ENCODE data around the gene ARHGAP40. TPM values are rescaled to one million over a fixed set of nuclear protein-coding genes. Genes with fewer than 3 reads are reported as not detected.

The ARHGAP40 gene
- total and polyA plus RNA-seq, 2 experiments from 2014 or later = 0.21 TPM; not detected in 1

- no peak for TF ChIP-seq REST (IDR thresholded peaks at IDR 0.05; ENCODE audit: unreplicated experiment)
- no peak for TF ChIP-seq ZNF462 (CRISPR knock-in tag; IDR thresholded peaks at IDR 0.05)
- no peak for TF ChIP-seq NANOG (IDR thresholded peaks at IDR 0.05; ENCODE audit: borderline replicate concordance)
These were observed 65.9 kb downstream of the ARHGAP40 start (continued) for GRCh38 chr20:38667417-38667956.

GRCh38 chr20:38669688-38670087 lies 68.1 kb downstream of the ARHGAP40 start:
- Mint-ChIP-seq H3K9me3 (no peaks in the 10 kb centered on the region), H3K36me3 (ENCODE audit: low read depth) (no peaks in the 10 kb centered on the region), H3K27ac (no peak overlapping the region), H3K27me3 (ENCODE audit: insufficient read depth, low read depth, poor library complexity) (peaks cover 25% of the 10 kb centered on the region), H3K4me3 (no peak overlapping the region), H3K4me1 (peaks cover 33% of the 10 kb centered on the region)
- peaks cover 36% of the 10 kb centered on the region for H3K27me3 ChIP-seq (ENCODE audit: insufficient read depth)
- H3K27ac ChIP-seq (ENCODE audit: low read depth) = no peak overlapping the region
- no peak overlapping the region for H2AFZ ChIP-seq
- ATAC-seq = no peak
- no peak for DNase-seq (ENCODE audit: low spot score)
- H4K20me1 ChIP-seq (replicated peaks; ENCODE audit: insufficient read depth) = no peaks in the 10 kb centered on the region
- no peak overlapping the region for H3K4me3 ChIP-seq
- no peaks in the 10 kb centered on the region for H3K36me3 ChIP-seq (ENCODE audit: insufficient read depth)
- H3K9me2 ChIP-seq (ENCODE audit: insufficient read depth) = no peaks in the 10 kb centered on the region
- no peak overlapping the region for H3K4me2 ChIP-seq
- peaks cover 11% of the 10 kb centered on the region; the same call in 1 of the 2 replicates for H3F3A ChIP-seq (replicated peaks; ENCODE audit: low read depth)
- H3K79me2 ChIP-seq (replicated peaks; ENCODE audit: insufficient read depth) = no peaks in the 10 kb centered on the region
- H3K4me1 ChIP-seq (ENCODE audit: insufficient read depth) = peaks cover 24% of the 10 kb centered on the region
- TF ChIP-seq REST (IDR thresholded peaks at IDR 0.05; ENCODE audit: unreplicated experiment) = no peak
- no peak for TF ChIP-seq CREB1 (CRISPR knock-in tag; IDR thresholded peaks at IDR 0.05; ENCODE audit: low read depth)
